HepG2 (cell line): Measurements from ENCODE around the gene HDAC10. TPM values are rescaled to one million over a fixed set of nuclear protein-coding genes. Genes with fewer than 3 reads are reported as not detected.

Experiments used
- CC2D1A ChIP-seq: sonication (generic); formaldehyde crosslinking; IDR thresholded peaks from 2 replicates; pipeline ENCODE4 v1.8.1; 2023; ENCODE audit warnings: mild to moderate bottlenecking, missing genetic modification reagents
- DBP ChIP-seq: sonication (generic); formaldehyde crosslinking; IDR thresholded peaks from 2 replicates; pipeline ENCODE4 v1.4.0; 2020; ENCODE audit warnings: missing genetic modification reagents; ENCODE audit errors: not compliant biosample characterization
- EZH2 ChIP-seq: conservative IDR thresholded peaks from 2 replicates; pipeline ENCODE4 v1.6.1; 2012; ENCODE audit warnings: mild to moderate bottlenecking, low read depth, low read length, moderate library complexity
- FOXK1 ChIP-seq: sonication (generic); formaldehyde crosslinking; IDR thresholded peaks from 2 replicates; pipeline ENCODE4 v1.4.0; 2020; ENCODE audit warnings: low read depth, missing genetic modification reagents, borderline replicate concordance
- GLMP ChIP-seq: sonication (generic); formaldehyde crosslinking; IDR thresholded peaks from 2 replicates; pipeline ENCODE4 v1.9.0; 2021; ENCODE audit warnings: missing genetic modification reagents, mild to moderate bottlenecking, borderline replicate concordance
- JUN ChIP-seq: sonication (generic); formaldehyde crosslinking; IDR thresholded peaks from 2 replicates; pipeline ENCODE4 v1.4.0; 2020; ENCODE audit warnings: mild to moderate bottlenecking, missing genetic modification reagents
- KDM5A ChIP-seq: fragments of 200-600 bp; sonication (generic); IDR thresholded peaks from 2 replicates; pipeline ENCODE4 v1.7.0; 2018; ENCODE audit warnings: antibody characterized with exemption, mild to moderate bottlenecking, low read length, borderline replicate concordance
- KDM6A ChIP-seq: IDR thresholded peaks from 2 replicates; pipeline ENCODE4 v1.6.1; 2016; ENCODE audit warnings: low read depth
- NFYB ChIP-seq: sonication (generic); formaldehyde crosslinking; IDR thresholded peaks from 2 replicates; pipeline ENCODE4 v1.4.0; 2020; ENCODE audit warnings: missing genetic modification reagents
- NR2F1 ChIP-seq, 2 experiments: fragments of 450-650 bp in 1 of 2; formaldehyde crosslinking in 1 of 2; IDR thresholded peaks; 2 replicates each; pipeline versions ENCODE4 v1.5.0 to v1.6.1; 2016 to 2020; ENCODE audit warnings: mild to moderate bottlenecking in 1 of 2, missing compliant biosample characterization in 1 of 2, missing genetic modification reagents in 1 of 2, moderate library complexity in 1 of 2
- PAWR ChIP-seq: sonication (generic); formaldehyde crosslinking; IDR thresholded peaks from 2 replicates; pipeline ENCODE4 v1.4.0; 2020; ENCODE audit warnings: missing genetic modification reagents, mild to moderate bottlenecking, borderline replicate concordance
- PITX1 ChIP-seq: sonication (generic); formaldehyde crosslinking; IDR thresholded peaks from 2 replicates; pipeline ENCODE4 v1.5.1; 2020; ENCODE audit warnings: mild to moderate bottlenecking, missing genetic modification reagents
- REXO4 ChIP-seq: sonication (generic); formaldehyde crosslinking; IDR thresholded peaks from 2 replicates; pipeline ENCODE4 v1.8.0; 2022; ENCODE audit warnings: missing genetic modification reagents, mild to moderate bottlenecking, borderline replicate concordance
- ZBTB25 ChIP-seq: IDR thresholded peaks from 2 replicates; pipeline ENCODE4 v1.6.1; 2018; ENCODE audit warnings: missing genetic modification reagents
- ZNF451 ChIP-seq: sonication (generic); formaldehyde crosslinking; IDR thresholded peaks from 2 replicates; pipeline ENCODE4 v1.5.0; 2020; ENCODE audit warnings: mild to moderate bottlenecking, missing genetic modification reagents
- ZNF501 ChIP-seq: sonication (generic); formaldehyde crosslinking; IDR thresholded peaks from 2 replicates; pipeline ENCODE4 v1.5.1; 2020; ENCODE audit warnings: mild to moderate bottlenecking, moderate library complexity, missing genetic modification reagents
- ZNF687 ChIP-seq: sonication (generic); formaldehyde crosslinking; IDR thresholded peaks from 2 replicates; pipeline ENCODE4 v1.5.1; 2020; ENCODE audit warnings: mild to moderate bottlenecking, missing genetic modification reagents, moderate library complexity
- ZNF749 ChIP-seq: sonication (generic); formaldehyde crosslinking; IDR thresholded peaks from 2 replicates; pipeline ENCODE4 v1.8.0; 2022; ENCODE audit warnings: mild to moderate bottlenecking, missing genetic modification reagents, moderate library complexity, borderline replicate concordance
- ZNF784 ChIP-seq: sonication (generic); formaldehyde crosslinking; IDR thresholded peaks from 2 replicates; pipeline ENCODE4 v1.5.1; 2020; ENCODE audit warnings: missing genetic modification reagents, mild to moderate bottlenecking, borderline replicate concordance
- ZNF790 ChIP-seq: sonication (generic); formaldehyde crosslinking; IDR thresholded peaks from 2 replicates; pipeline ENCODE4 v1.8.0; 2022; ENCODE audit warnings: missing genetic modification reagents, mild to moderate bottlenecking, borderline replicate concordance
- polyA plus RNA-seq, 8 experiments: library from polyadenylated mRNA; depleted of rRNA in 3 of 8; stranded (reverse) in 7 of 8; unstranded in 1 of 8; fragments of >200 nt; fragmentation: Illumina TruSeq in 4 of 8; extraction: Trizol in 4 of 8; gene quantifications; 2 replicates each; pipeline versions ENCODE4 v1.2.1 to v1.2.3, GENCODE V29; 2011 to 2016; ENCODE audit warnings: low read depth in 4 of 8, missing spikeins in 1 of 8, mixed read lengths in 1 of 8; ENCODE audit not compliant: insufficient read depth in 1 of 8
- total RNA-seq, 5 experiments: library from RNA; depleted of rRNA; stranded (reverse); fragments of >200 nt; fragmentation: Illumina TruSeq; extraction: Trizol; gene quantifications; 2 replicates each; pipeline ENCODE4 v1.2.3, GENCODE V29; 2016; ENCODE audit warnings: low read depth in 1 of 5

Gene HDAC10
- total and polyA plus RNA-seq, 2 of the 13 experiments (the other 11 are each of a cell fraction or from before 2014, with no cell fraction given), result 13.9 to 14.9 TPM

- TF ChIP-seq GLMP (no peak), KDM6A (no peak), ZNF451 (no peak), ZNF687 (peak; percentile 91), EZH2 (no peak), ZNF501 (peak; percentile 95), DBP (CRISPR knock-in tag) (peak; percentile 64), ZBTB25 (CRISPR knock-in tag) (peak; percentile 91), NR2F1 (CRISPR knock-in tag; IDR thresholded peaks at IDR 0.05) (peak in 1 of 2 experiments; percentile 48; a peak in 1 of 4 replicates), PITX1 (peak; percentile 55; the same call in 1 of the 2 replicates), FOXK1 (peak; percentile 96; the same call in 1 of the 2 replicates), ZNF790 (CRISPR knock-in tag) (peak; percentile 95), JUN (peak; percentile 74; the same call in 1 of the 2 replicates), KDM5A (peak; percentile 96), CC2D1A (CRISPR knock-in tag) (no peak), PAWR (CRISPR knock-in tag) (peak; percentile 47; the same call in 1 of the 2 replicates), REXO4 (CRISPR knock-in tag) (no peak), ZNF749 (CRISPR knock-in tag) (0 out of 2 replicates have a peak, but pooled peaks have one; percentile 67), ZNF784 (CRISPR knock-in tag) (0 out of 2 replicates have a peak, but pooled peaks have one; percentile 70), NFYB (CRISPR knock-in tag) (peak; percentile 81)
Observed at GRCh38 chr22:50244420-50245213, 6.4 kb downstream of the HDAC10 start, which contains the start of gene TUBGCP6 (continued).
